GM20431 (cell line): ENCODE results near the gene UGT1A3.

Experiments
- in situ Hi-C: fragments of 300-500 bp; cut with MseI, MboI; formaldehyde crosslinking; loops from one replicate; pipeline ENCODE4 v1.15.0; 2020; ENCODE audit warnings: low sequenced_read_pairs; ENCODE audit not compliant: unreplicated experiment

UGT1A3 gene

DNA sequence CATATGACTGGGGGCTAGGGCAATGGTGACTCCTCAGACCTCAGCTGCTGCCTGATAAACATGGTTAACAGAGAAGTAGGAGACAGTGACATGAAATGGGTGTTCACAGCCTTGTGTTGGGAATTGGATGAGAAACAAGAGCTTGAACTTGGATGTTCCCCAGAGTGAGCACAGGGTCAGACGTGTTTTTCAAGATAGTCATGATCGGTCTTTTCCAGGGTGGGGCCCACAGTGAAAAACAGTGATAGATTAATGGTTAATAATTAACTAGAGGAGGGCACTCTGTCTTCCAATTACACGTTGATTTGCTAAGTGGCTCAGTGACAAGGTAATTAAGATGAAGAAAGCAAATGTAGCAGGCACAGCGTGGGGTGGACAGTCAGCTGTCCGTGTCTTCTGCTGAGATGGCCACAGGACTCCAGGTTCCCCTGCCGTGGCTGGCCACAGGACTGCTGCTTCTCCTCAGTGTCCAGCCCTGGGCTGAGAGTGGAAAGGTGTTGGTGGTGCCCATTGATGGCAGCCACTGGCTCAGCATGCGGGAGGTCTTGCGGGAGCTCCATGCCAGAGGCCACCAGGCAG is at the start of gene UGT1A3:
Gene UGT1A3 (plus strand): TSS at position 320 of the 579 bp plus-strand sequence. CDS start 85 bp downstream, at position 405.
- in situ Hi-C loops: no loop called here

DNA sequence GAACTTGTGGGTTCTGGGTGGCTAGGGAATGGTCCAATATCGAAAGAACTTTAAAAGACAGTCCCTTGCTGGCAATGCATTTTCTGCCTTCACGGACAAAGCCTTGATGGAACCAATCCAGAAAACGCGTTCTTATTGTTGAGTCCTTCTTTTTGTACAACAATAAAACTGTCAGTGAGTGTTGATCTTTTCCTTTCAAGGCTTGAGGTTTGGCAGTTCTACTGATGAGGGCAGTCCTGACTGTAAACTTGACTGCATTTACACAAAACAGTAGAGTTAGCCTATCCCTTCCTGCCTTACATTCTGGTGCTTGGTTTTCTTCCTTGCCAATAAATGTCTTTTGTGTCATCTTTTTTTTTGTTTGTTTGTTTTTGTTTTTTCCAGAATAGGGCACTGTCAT is 49.6 kb upstream of the UGT1A3 start:
- in situ Hi-C loops: no loop called here

DNA sequence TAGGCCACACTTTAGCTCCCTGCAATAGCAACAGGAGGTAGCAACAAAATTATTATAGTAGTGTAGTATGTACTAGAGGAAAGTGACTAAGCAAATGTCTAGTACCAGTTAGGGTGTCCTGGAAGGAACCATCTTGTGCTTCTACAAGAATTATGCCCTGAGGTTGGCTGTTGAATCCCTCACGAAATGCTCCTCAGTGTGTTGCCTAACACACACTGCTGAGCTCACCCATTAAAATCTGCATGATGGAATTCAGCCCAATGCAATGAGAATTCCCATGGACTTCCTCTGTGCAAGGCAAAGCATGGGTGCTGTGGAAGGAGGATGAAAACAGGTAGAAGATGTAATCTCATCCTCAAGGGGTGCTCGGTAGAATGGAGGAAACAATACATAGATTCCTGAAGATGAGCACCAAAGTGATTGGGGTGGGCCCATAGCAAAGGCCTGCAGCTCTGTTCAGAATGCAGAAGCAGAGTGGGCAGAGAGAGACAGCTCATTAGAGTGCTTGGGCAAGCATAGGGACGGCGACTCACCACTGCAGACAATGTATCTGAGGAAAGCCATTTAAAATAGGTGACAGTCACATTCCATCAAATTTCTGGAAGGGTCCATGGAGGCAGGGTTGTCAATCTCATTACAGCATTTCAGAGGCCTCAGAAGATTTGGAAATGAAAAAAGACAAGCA is 48.3 kb upstream of the UGT1A3 start:
- in situ Hi-C loops: no loop called here

DNA sequence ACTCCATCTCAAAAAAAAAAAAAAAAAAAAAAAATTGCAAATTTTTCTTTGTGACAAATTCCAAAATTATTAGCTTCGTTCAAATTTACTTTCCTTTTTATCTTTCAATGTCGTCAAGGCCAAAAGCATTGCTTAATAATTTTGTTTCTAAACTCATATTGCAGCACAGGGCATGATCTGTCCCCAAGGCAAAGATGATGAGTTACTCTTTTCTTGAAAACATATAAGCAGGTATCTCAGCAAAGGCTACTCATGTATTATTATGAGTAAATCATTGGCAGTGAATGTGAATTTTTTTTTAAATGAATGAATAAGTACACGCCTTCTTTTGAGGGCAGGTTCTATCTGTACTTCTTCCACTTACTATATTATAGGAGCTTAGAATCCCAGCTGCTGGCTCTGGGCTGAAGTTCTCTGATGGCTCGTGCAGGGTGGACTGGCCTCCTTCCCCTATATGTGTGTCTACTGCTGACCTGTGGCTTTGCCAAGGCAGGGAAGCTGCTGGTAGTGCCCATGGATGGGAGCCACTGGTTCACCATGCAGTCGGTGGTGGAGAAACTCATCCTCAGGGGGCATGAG is 47.2 kb upstream of the UGT1A3 start, which contains the start of gene UGT1A7:
Gene UGT1A7 (plus strand): TSS at position 381 of the 579 bp plus-strand sequence. CDS start 37 bp downstream, at position 418.
- in situ Hi-C loops: no loop called here

DNA sequence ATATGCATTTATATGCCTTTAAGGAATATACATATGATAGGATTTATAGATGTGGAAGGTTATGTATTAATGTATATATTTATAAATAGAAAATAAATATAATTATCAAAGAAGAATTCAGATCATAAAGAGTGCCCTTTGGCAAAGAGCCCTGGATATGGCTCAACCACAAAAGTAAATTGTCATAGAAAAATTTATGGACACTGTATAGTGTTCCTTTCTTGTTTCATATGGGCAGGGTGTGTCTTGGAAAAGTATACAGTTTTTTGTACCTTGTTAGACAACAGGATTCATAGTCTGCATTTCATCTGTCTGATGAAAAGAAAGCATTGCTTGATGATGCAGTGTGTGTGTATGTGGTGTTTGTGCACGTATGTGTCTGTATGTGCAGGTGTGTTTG is 44.2 kb upstream of the UGT1A3 start:
- in situ Hi-C loops: no loop called here

DNA sequence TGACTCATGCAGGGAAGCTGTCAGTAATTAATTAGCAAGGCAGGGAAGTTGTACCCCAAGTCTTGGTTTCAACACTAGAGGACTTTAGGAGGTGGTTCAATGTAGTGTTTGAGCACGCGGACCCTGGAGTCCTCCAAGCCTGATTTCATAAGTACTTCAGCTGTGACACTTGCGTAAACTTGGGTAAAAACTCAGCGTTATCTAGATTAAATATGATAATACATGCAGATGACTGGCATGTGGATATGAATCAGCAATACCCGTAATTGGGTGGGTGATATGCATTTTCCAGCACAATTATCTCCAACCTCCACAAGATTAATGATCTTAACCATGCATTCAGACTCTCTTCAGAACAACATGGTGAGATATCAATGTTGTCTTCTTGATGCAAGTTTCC is 41.9 kb upstream of the UGT1A3 start:
- in situ Hi-C loops: no loop called here

DNA sequence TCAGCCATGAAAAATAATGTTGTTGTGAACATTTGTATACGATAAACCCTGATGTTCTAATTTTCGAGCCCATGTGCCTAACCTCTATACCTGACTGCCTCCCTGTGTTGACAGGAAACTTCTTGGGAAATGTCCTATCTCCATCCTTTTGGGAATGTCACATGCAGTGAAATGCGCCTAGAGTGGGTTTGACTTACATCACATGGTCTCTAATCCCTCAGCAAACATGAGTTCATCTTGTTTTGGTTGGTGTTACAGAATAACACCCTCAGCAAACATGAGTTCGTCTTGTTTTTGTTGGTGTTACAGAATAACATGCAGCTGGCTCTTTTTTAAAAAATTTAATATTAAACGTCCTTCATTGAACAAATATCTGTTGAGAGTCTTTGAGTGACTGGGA is 40.5 kb upstream of the UGT1A3 start:
- in situ Hi-C loops: no loop called here

DNA sequence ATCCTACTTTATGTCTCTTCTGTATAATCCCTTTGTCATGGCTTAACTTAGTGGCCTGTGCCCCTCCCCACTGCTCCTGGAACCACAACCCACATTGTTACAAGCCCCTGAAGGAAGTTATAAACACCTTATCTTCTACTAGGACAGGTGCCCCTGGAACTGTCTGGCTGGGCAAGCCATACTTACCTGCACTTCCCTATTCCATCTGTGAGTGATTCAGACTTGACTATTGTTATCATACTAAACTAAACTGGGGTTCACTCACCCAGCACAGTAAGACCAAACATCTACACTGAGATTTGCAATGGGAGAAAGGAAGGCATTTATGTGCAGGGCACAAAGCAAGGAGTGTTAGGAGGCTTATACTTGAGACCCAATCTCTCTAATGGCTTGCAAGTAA is 39.8 kb upstream of the UGT1A3 start:
- in situ Hi-C loops: no loop called here

DNA sequence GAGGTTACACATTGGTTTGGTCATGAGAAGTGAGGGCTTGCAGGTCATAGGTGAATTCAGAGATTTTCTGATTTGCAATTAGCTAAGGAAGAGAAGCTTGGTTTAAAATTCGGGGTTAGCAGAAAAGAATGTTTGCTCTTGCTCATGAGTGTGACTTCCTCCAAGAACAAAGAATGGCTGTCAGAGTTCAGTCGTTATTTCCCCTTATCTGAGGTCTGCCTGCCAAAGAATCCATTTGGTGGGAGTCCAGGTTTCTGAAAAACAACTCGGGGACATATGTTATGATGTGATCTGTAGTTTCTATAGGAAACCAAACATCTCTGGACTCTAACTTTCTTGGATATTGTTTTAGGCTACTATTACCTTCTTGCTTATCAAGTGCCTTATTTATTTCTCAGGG is 39.3 kb upstream of the UGT1A3 start:
- in situ Hi-C loops: no loop called here

DNA sequence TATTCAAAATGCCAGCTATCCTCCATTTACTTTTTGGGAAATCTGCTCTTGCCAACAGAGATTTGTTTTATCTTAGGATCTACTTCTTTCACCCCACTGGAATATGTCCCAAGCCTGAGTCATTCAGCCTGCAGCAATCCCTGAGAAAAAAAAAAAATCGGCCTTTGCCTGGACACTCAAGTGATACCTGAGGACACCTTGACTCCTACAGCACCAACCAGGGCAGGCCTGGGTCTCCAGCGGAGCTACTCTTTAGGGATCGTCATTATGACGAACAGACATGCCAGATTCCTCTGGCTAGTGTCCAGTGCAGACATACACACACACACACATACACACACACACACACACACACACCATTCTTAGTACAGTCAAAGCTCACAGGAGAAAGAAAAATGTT is 38.4 kb upstream of the UGT1A3 start:
- in situ Hi-C loops: no loop called here

DNA sequence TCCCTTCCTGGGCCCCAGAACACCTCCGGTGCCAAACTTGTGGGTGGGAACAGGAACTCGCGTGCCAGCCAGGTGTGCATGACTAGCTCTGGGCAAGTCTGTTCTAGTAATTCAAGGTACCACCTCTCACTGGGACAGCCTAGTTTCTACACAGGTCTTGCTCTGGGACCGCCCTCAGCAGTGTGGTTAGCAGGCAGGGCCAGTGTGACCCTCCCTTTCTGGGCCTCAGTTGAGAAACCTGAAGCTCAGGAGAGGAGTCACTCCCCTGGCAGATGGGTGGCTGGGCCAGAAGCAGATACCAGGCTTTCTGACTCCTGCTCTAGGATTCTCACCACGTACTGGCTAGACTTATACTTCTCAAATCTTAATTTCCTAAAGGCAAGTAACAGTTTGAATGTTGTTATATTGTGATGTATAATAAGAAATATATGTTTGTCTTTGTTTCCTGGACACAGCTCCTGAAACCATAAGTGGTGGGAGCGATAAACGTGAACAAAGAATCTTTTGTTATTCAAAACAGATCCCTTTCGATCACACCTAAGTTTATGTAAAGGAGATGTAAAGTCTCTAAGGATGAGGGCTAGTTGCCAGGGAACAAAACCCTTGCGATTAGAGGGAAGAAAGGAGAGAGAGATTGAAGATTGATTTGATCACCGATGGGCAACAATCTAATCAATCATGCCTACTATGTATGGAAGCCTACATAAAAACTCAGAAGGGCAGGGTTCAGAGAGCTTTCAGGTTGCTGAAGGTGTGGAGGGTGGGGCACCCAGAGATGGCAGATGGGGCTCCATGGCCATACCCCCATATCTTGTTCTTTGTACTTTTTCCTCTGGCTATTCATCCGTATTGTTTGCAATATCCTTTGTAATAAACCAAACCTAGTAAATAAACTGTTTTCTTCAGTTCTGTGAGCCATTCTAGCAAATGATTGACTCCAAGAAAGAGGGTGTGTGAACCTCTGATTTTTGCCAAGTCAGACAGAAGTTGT is 37.1 kb upstream of the UGT1A3 start:
- in situ Hi-C loops: no loop called here

DNA sequence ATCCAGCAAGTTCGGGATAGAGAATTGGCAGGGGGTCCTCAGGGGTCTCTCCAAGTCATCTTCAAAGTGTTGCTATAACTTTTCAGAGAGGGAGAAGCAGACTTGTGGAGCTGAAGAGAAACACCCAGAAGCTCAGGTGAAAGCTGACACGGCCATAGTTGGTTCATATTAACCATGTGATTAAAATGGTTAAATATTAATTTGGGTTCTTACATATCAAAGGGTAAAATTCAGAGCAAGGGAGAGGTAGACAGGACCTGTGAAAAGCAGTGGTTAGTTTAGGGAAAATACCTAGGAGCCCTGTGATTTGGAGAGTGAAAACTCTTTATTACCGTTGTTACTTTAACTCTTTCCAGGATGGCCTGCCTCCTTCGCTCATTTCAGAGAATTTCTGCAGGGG is 36.2 kb upstream of the UGT1A3 start, which contains the start of gene UGT1A6:
Gene UGT1A6 (plus strand): TSS at position 243 of the 400 bp plus-strand sequence. CDS start 115 bp downstream, at position 358.
- in situ Hi-C loops: no loop called here

DNA sequence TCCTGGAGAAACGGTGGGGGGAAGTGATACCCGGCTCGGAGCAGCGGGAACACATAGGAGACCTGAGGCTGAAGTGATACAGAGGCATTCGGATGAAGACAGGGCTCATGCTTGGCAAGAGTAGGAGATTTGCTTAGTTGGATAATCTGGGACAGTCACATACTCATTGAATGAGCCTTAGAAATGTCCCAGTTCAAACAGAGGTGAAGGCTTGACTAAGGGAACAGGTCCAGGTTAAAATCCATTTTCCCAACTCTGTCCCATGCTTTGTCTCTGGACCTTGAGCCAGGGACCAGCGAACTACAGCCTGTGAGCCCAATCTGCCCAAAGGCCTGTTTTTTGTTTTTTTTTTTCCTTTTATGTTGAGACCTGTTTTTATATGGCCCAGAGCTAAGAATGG is 34.9 kb upstream of the UGT1A3 start:
- in situ Hi-C loops: no loop called here

DNA sequence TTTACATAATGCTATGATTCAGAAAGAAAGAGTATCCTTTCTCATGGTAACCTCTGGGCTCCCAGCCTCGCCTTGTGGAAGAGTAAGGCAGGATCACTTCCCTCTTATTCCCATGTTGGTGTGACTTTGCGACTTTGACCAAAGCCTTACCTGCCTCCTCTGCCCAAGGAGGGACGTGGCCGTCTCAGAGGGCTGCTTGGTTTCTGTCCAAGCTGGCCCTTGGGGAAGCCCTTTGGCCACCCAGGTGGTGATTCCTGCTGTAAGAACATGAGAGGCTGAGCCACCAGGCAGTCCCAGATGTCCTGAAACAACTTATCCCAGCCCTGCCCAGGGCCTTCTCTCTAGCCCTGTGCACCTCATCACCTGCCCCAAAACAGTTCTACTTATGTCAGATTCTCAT is 30.1 kb upstream of the UGT1A3 start:
- in situ Hi-C loops: no loop called here

DNA sequence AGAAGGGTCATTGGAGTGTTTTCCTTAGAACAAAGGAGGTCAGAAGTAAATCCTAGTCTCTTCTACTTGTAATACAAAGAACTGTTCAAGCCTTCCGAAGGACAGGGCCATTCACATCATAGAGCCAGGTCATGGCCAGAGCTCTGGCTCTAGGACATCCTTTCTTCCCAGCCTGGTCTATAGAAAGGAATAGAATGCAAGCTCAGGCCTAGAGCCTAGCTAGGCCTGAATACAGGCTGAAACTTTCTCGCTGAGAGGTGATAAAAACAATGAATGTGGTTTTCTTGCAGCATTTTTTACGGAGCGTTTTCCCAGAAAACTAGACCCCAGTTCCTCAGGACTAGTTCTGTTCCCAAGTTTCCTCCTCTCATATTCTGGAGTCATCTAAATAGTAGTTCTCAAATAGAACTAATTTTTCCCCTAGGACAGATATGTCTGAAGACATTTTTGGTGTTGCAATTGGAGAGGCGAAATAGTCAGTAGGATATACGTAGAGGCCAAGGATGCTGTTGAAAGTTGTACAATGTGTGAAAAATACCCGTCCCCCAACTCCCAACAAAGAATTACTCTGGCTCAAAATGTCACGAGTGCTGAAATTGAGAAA is 29.3 kb upstream of the UGT1A3 start:
- in situ Hi-C loops: loop anchor here (25.0 kb wide), 1 partner anchor 237 kb away; no protein-coding TSS in a partner anchor

DNA sequence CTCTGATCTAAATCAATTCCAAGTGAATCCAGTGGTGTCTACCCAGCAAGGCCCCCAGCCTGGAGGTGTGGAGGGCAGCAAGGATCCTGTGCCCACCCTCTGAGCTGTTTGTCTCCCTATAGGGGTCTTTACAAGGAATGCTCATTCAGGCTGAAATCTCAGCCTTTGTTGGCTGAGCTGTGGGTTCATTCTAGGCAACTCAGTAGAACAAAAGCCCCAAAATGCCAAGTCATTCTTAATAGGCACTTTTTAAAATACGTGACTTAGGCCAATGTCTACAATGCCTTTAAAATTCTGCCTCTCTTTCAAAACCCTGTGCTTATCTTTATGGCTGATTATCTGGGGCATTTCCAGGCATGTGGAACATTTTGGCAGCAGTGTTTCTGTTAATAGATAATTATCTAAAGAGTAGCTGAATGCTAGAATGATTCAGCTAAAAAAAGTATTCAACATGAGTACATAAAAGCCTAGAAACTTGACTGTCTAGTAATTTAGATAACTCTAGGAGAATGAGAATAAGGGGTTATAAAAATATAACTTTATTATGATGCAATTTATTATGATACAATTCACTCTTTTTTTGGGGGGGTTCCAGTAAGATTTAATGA is 28.7 kb upstream of the UGT1A3 start:
- in situ Hi-C loops: loop anchor here (25.0 kb wide), 1 partner anchor 238 kb away; no protein-coding TSS in a partner anchor

DNA sequence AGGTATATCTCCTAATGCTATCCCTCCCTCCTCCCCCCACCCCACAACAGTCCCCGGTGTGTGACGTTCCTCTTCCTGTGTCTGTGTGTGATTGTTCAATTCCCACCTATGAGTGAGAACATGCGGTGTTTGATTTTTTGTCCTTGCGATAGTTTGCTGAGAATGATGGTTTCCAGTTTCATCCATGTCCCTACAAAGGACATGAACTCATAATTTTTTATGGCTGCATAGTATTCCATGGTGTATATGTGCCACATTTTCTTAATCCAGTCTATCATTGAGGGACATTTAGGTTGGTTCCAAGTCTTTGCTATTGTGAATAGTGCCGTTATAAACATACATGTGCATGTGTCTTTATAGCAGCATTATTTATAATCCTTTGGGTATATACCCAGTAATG is 28.0 kb upstream of the UGT1A3 start:
- in situ Hi-C loops: loop anchor here (25.0 kb wide), 1 partner anchor 239 kb away; no protein-coding TSS in a partner anchor

DNA sequence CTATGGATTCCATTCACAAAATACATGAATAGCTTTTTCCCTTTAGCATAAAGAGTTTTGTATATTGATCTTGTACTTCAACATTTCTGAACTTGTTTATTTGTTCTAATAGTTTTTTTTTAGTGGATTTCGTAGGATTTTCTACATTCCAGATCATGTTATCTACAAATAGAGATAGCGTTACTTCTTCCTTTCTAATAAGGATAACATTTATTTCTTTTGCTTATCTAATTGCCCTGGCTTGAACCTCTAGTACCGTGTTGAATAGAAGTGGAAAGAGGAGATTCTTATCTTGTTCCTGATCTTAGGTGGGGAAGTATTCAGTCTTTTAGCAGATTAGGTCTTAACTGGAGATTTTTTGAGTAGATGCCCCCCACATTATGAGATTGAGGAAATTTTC is 26.6 kb upstream of the UGT1A3 start:
- in situ Hi-C loops: loop anchor here (25.0 kb wide), 1 partner anchor 240 kb away; no protein-coding TSS in a partner anchor

DNA sequence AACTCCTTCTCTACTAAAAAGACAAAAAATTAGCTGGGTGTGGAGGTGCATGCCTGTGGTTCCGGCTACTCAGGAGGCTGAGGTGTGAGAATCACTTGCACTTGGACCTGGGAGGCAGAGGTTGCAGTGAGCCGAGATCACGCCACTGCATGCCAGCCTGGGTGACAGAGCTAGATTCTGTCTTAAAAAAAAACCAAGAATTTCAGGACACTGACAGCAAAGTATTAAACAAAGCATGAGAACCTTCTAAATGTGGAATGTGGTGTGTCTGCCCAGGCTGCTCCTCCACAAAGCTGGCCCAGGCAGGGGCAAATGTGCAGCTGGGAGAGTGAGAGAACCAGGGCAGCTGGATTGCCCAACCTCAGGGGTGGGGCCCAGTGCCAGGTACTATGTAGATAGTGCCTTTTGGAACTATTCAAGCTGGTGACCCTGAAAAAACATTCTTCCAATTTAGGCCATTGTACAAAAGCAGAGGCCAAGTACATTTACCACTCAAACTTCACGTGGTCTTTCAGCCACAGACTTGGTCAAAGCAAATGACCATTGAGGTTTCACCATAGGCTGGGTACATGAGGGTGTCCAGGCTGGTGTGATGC is 22.8 kb upstream of the UGT1A3 start:
- in situ Hi-C loops: loop anchor here (25.0 kb wide), 1 partner anchor 244 kb away; no protein-coding TSS in a partner anchor
